Chondrocyte (in vitro differentiated cells): ENCODE data around the gene FBRSL1. TPM values are rescaled to one million over a fixed set of nuclear protein-coding genes. Genes with fewer than 3 reads are reported as not detected.

ENCODE experiments used
- DNase-seq: peaks from one replicate; pipeline ENCODE4 v3.0.0; 2021; ENCODE audit warnings: mixed read lengths, low spot score
- H3K27ac Mint-ChIP-seq: one replicate; pipeline ENCODE4 v1.8.0; 2021; ENCODE audit warnings: mild to moderate bottlenecking, moderate library complexity, mixed read lengths; ENCODE audit not compliant: unreplicated experiment
- H3K27me3 Mint-ChIP-seq: 2 replicates; pipeline ENCODE4 v1.8.0; 2021; ENCODE audit warnings: low read depth, mixed read lengths
- H3K36me3 Mint-ChIP-seq: 2 replicates; pipeline ENCODE4 v1.8.0; 2021; ENCODE audit warnings: low read depth, mixed read lengths
- H3K4me1 Mint-ChIP-seq: 2 replicates; pipeline ENCODE4 v1.8.0; 2021; ENCODE audit warnings: low read depth, mild to moderate bottlenecking, mixed read lengths
- H3K4me3 Mint-ChIP-seq: one replicate; pipeline ENCODE4 v1.8.0; 2021; ENCODE audit warnings: mild to moderate bottlenecking, moderate library complexity, mixed read lengths; ENCODE audit not compliant: unreplicated experiment
- H3K9me3 Mint-ChIP-seq: 2 replicates; pipeline ENCODE4 v1.8.0; 2021; ENCODE audit warnings: low read depth, mixed read lengths
- CTCF ChIP-seq: fragments of 200-600 bp; sonication (generic); IDR thresholded peaks from 2 replicates; pipeline ENCODE4 v1.5.0; 2021; ENCODE audit warnings: antibody characterized with exemption, mild to moderate bottlenecking, moderate library complexity
- total RNA-seq: library from RNA; stranded (reverse); gene quantifications from 3 replicates; pipeline ENCODE4 v1.2.1, GENCODE V29; 2021

FBRSL1 gene
- total RNA-seq, 1 donor from 2014 or later, result 41.1 TPM

- no peak for DNase-seq
- Mint-ChIP-seq H3K27ac (no peak overlapping the region), H3K4me1 (no peaks in the 10 kb centered on the region), H3K9me3 (no peaks in the 10 kb centered on the region), H3K4me3 (no peak overlapping the region), H3K27me3 (no peaks in the 10 kb centered on the region), H3K36me3 (no peaks in the 10 kb centered on the region)
- TF ChIP-seq CTCF, result peak; percentile 63
Measured at GRCh38 chr12:132554845-132555630, 65.1 kb downstream of the FBRSL1 start.

GRCh38 chr12:132555686-132556085 is 65.7 kb downstream of the FBRSL1 start:
- H3K27me3 Mint-ChIP-seq, result no peaks in the 10 kb centered on the region
- TF ChIP-seq CTCF, result no peak
- H3K4me3 Mint-ChIP-seq, result no peak overlapping the region
- H3K27ac Mint-ChIP-seq, result no peak overlapping the region
- no peaks in the 10 kb centered on the region for H3K36me3 Mint-ChIP-seq
- no peak for DNase-seq
- H3K9me3 Mint-ChIP-seq, result no peaks in the 10 kb centered on the region
- H3K4me1 Mint-ChIP-seq, result peaks cover 1% of the 10 kb centered on the region

- no peaks in the 10 kb centered on the region for H3K27me3 Mint-ChIP-seq
- H3K27ac Mint-ChIP-seq, result no peak overlapping the region
- H3K4me1 Mint-ChIP-seq, result peaks cover 6% of the 10 kb centered on the region
- no peaks in the 10 kb centered on the region for H3K36me3 Mint-ChIP-seq
- no peaks in the 10 kb centered on the region for H3K9me3 Mint-ChIP-seq
- H3K4me3 Mint-ChIP-seq, result no peak overlapping the region
- no peak for TF ChIP-seq CTCF
- no peak for DNase-seq
Measured at GRCh38 chr12:132556216-132556615, 66.3 kb downstream of the FBRSL1 start.

GRCh38 chr12:132556801-132557200 is 66.8 kb downstream of the FBRSL1 start:
- TF ChIP-seq CTCF, result no peak
- Mint-ChIP-seq H3K36me3 (no peaks in the 10 kb centered on the region), H3K4me3 (no peak overlapping the region), H3K4me1 (peaks cover 6% of the 10 kb centered on the region), H3K27me3 (no peaks in the 10 kb centered on the region), H3K27ac (no peak overlapping the region), H3K9me3 (no peaks in the 10 kb centered on the region)
- DNase-seq, result no peak

- H3K4me1 Mint-ChIP-seq, result peaks cover 6% of the 10 kb centered on the region
- no peak for TF ChIP-seq CTCF
- no peaks in the 10 kb centered on the region for H3K36me3 Mint-ChIP-seq
- no peaks in the 10 kb centered on the region for H3K27me3 Mint-ChIP-seq
- no peak for DNase-seq
- no peaks in the 10 kb centered on the region for H3K9me3 Mint-ChIP-seq
- H3K4me3 Mint-ChIP-seq, result no peak overlapping the region
- no peak overlapping the region for H3K27ac Mint-ChIP-seq
Measured at GRCh38 chr12:132557291-132558015, 67.5 kb downstream of the FBRSL1 start.
